Smooth muscle cell (in vitro differentiated cells): ENCODE results near the gene B3GALT6. TPM values are rescaled to one million over a fixed set of nuclear protein-coding genes. Genes with fewer than 3 reads are reported as not detected.

Experiments
- DNase-seq: peaks from one replicate; lab custom pipeline; 2025; ENCODE audit not compliant: unreplicated experiment; lab: John Stamatoyannopoulos, UW
- H2AFZ ChIP-seq: fragments of 200-600 bp; sonication (generic); 2 replicates; pipeline ENCODE4 v1.6.0; 2016; ENCODE audit warnings: antibody characterized with exemption, low read depth, mild to moderate bottlenecking
- H3F3A ChIP-seq: fragments of 200-600 bp; sonication (generic); 2 replicates; pipeline ENCODE4 v1.6.0; 2017; ENCODE audit warnings: antibody characterized with exemption, low read depth
- H3K27ac ChIP-seq: fragments of 200-600 bp; sonication (generic); 2 replicates; pipeline ENCODE4 v1.5.1; 2016; ENCODE audit warnings: low read depth, mild to moderate bottlenecking
- H3K27me3 ChIP-seq: fragments of 200-600 bp; sonication (generic); 2 replicates; pipeline ENCODE4 v1.6.1; 2016; ENCODE audit warnings: low read depth, mild to moderate bottlenecking
- H3K36me3 ChIP-seq: fragments of 200-600 bp; sonication (generic); 2 replicates; pipeline ENCODE4 v1.5.1; 2016; ENCODE audit warnings: low read depth
- H3K4me1 ChIP-seq: fragments of 200-600 bp; sonication (generic); 2 replicates; pipeline ENCODE4 v1.5.1; 2016; ENCODE audit warnings: low read depth
- H3K4me2 ChIP-seq: fragments of 200-600 bp; sonication (generic); 2 replicates; pipeline ENCODE4 v1.6.0; 2016; ENCODE audit warnings: mild to moderate bottlenecking
- H3K4me3 ChIP-seq: fragments of 200-600 bp; sonication (generic); 2 replicates; pipeline ENCODE4 v1.5.1; 2016; ENCODE audit warnings: mild to moderate bottlenecking
- H3K79me2 ChIP-seq: fragments of 200-600 bp; sonication (generic); 2 replicates; pipeline ENCODE4 v1.6.0; 2016; ENCODE audit warnings: low read depth, mild to moderate bottlenecking
- H3K9ac ChIP-seq: fragments of 200-600 bp; sonication (generic); 2 replicates; pipeline ENCODE4 v1.6.0; 2016; ENCODE audit warnings: low read depth
- H3K9me3 ChIP-seq: fragments of 200-600 bp; sonication (generic); replicated peaks from 2 replicates; pipeline ENCODE4 v1.5.1; 2016; ENCODE audit warnings: low read depth
- H4K20me1 ChIP-seq: fragments of 200-600 bp; sonication (generic); 2 replicates; pipeline ENCODE4 v1.6.0; 2016; ENCODE audit warnings: low read depth
- WGBS: methylation state at CpG from one replicate; pipeline ENCODE4 v1.1.7; 2016; ENCODE audit warnings: low lambda C conversion rate; 5-methylcytosine and 5-hydroxymethylcytosine counted together
- polyA plus RNA-seq: library from polyadenylated mRNA; unstranded; fragments of >200 nt; fragmentation: Nextera tagmentation; extraction: Ambion mirVana; gene quantifications from 2 replicates; pipeline ENCODE4 v1.2.1, GENCODE V29; 2016
- total RNA-seq: library from RNA; depleted of rRNA; stranded (reverse); fragments of >200 nt; gene quantifications from 2 replicates; pipeline ENCODE4 v1.2.3, GENCODE V29; 2014
- TF ChIP-seq, protein P1 (sequence below): fragments of 200-600 bp; sonication (generic); IDR thresholded peaks from 2 replicates; pipeline ENCODE4 v1.5.1; 2017; ENCODE audit warnings: borderline replicate concordance, mild to moderate bottlenecking, antibody characterized with exemption; ENCODE audit not compliant: insufficient read depth, poor library complexity, severe bottlenecking

Gene B3GALT6
- total and polyA plus RNA-seq, 2 experiments from 2014 or later = 15.0 to 33.2 TPM

DNA sequence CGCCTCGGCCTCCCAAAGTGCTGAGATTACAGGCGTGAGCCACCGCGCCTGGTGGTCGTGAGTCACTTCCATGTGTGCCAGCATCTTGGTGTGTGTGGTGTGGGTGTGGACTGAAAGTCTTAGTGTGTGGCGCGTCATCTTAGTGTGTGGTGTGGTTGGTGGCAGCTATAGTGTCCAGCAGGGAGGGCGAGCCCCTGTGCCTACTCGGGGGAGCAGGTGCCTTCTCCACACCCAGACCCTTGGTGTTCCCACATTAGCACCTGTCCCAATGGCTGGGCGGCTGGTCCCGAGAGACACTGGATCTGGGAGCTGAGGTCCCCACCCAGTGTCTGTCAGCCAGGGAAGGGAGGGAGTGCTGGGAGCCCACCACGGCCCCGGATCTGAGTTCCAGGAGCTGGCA is 51.0 kb downstream of the B3GALT6 start:
- H3K4me3 ChIP-seq = no peak overlapping the region
- H3K4me2 ChIP-seq = no peak overlapping the region
- no peaks in the 10 kb centered on the region for H3K9me3 ChIP-seq
- 91% methylated on average over 14 of the region's 14 CpGs for WGBS
- TF ChIP-seq, protein P1, sequence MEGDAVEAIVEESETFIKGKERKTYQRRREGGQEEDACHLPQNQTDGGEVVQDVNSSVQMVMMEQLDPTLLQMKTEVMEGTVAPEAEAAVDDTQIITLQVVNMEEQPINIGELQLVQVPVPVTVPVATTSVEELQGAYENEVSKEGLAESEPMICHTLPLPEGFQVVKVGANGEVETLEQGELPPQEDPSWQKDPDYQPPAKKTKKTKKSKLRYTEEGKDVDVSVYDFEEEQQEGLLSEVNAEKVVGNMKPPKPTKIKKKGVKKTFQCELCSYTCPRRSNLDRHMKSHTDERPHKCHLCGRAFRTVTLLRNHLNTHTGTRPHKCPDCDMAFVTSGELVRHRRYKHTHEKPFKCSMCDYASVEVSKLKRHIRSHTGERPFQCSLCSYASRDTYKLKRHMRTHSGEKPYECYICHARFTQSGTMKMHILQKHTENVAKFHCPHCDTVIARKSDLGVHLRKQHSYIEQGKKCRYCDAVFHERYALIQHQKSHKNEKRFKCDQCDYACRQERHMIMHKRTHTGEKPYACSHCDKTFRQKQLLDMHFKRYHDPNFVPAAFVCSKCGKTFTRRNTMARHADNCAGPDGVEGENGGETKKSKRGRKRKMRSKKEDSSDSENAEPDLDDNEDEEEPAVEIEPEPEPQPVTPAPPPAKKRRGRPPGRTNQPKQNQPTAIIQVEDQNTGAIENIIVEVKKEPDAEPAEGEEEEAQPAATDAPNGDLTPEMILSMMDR = no peak
- H3K79me2 ChIP-seq = no peaks in the 10 kb centered on the region
- no peak overlapping the region for H3K9ac ChIP-seq
- DNase-seq = no peak
- H4K20me1 ChIP-seq = no peaks in the 10 kb centered on the region
- H3F3A ChIP-seq = no peaks in the 10 kb centered on the region
- no peaks in the 10 kb centered on the region for H3K36me3 ChIP-seq
- no peak overlapping the region for H2AFZ ChIP-seq
- no peaks in the 10 kb centered on the region for H3K27me3 ChIP-seq
- no peaks in the 10 kb centered on the region for H3K4me1 ChIP-seq
- H3K27ac ChIP-seq = no peak overlapping the region

DNA sequence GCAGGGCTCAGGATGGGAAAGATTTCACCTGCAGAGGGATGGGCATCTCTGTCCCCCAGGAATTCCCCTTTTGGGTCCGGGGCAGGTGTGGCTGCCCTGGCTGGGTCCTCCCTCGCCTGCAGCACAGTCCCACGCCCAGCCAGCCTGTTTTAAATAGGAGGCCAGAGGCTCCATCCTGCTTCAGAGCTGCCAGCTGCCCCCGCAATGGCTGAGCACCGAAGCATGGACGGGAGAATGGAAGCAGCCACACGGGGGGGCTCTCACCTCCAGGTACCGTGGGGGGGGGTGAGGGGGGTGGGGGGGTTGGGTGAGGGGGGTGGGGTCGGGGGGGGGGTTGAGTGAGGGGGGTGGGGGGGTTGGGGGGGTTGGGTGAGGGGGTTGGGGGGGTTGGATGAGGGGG is 51.8 kb downstream of the B3GALT6 start:
- Histone ChIP-seq H3K36me3 (no peaks in the 10 kb centered on the region), H3F3A (no peaks in the 10 kb centered on the region), H3K4me1 (no peaks in the 10 kb centered on the region), H3K27me3 (no peaks in the 10 kb centered on the region), H4K20me1 (no peaks in the 10 kb centered on the region), H3K9ac (no peak overlapping the region), H3K4me3 (no peak overlapping the region), H3K4me2 (no peak overlapping the region), H3K27ac (no peak overlapping the region), H2AFZ (no peak overlapping the region), H3K79me2 (no peaks in the 10 kb centered on the region), H3K9me3 (no peaks in the 10 kb centered on the region)
- DNase-seq = no peak
- 57% methylated on average over 8 of the region's 9 CpGs for WGBS
- TF ChIP-seq, protein P1 = no peak

Other genes starting within 250 kb of the B3GALT6 start
- 33.8 and 57.0 TPM in 2 replicates for gene HES4, start 232.1 kb upstream of the B3GALT6 start, total RNA-seq
- 72.0 and 82.1 TPM in 2 replicates for gene HES4, start 232.1 kb upstream of the B3GALT6 start, polyA plus RNA-seq
- gene ISG15, start 218.7 kb upstream of the B3GALT6 start, total RNA-seq = 49.1 and 109 TPM in 2 replicates
- gene ISG15, start 218.7 kb upstream of the B3GALT6 start, polyA plus RNA-seq = 147 and 148 TPM in 2 replicates
- 24.7 and 28.9 TPM in 2 replicates for gene AGRN, start 212.1 kb upstream of the B3GALT6 start, total RNA-seq
- gene AGRN, start 212.1 kb upstream of the B3GALT6 start, polyA plus RNA-seq = 17.5 and 31.0 TPM in 2 replicates
- 0.81 and 4.3 TPM in 2 replicates for gene RNF223, start 157.9 kb upstream of the B3GALT6 start, total RNA-seq
- gene RNF223, start 157.9 kb upstream of the B3GALT6 start, polyA plus RNA-seq = 1.6 and 1.9 TPM in 2 replicates
- 9.3 and 24.5 TPM in 2 replicates for gene C1orf159, start 116.1 kb upstream of the B3GALT6 start, total RNA-seq
- 20.2 and 27.1 TPM in 2 replicates for gene C1orf159, start 116.1 kb upstream of the B3GALT6 start, polyA plus RNA-seq
- gene TTLL10, start 58.4 kb upstream of the B3GALT6 start, total RNA-seq = not detected in 2 replicates
- 0.45 TPM in 1 of 2 replicates, not detected in the other for gene TTLL10, start 58.4 kb upstream of the B3GALT6 start, polyA plus RNA-seq
- gene TNFRSF18, start 25.6 kb upstream of the B3GALT6 start, total RNA-seq = 1.9 and 4.8 TPM in 2 replicates
- gene TNFRSF18, start 25.6 kb upstream of the B3GALT6 start, polyA plus RNA-seq = 12.2 and 15.8 TPM in 2 replicates
- 0.54 TPM in 1 of 2 replicates, not detected in the other for gene TNFRSF4, start 18.1 kb upstream of the B3GALT6 start, total RNA-seq
- 0.79 TPM in 1 of 2 replicates, not detected in the other for gene TNFRSF4, start 18.1 kb upstream of the B3GALT6 start, polyA plus RNA-seq
- 75.0 and 94.9 TPM in 2 replicates for gene SDF4, start 236 bp upstream of the B3GALT6 start, total RNA-seq
- 263 TPM in 2 replicates for gene SDF4, start 236 bp upstream of the B3GALT6 start, polyA plus RNA-seq
- 1.8 and 1.9 TPM in 2 replicates for gene C1QTNF12, start 14.5 kb downstream of the B3GALT6 start, total RNA-seq
- gene C1QTNF12, start 14.5 kb downstream of the B3GALT6 start, polyA plus RNA-seq = 5.4 and 12.3 TPM in 2 replicates
- gene UBE2J2, start 41.6 kb downstream of the B3GALT6 start, total RNA-seq = 20.5 and 30.2 TPM in 2 replicates
- gene UBE2J2, start 41.6 kb downstream of the B3GALT6 start, polyA plus RNA-seq = 72.9 and 84.0 TPM in 2 replicates
- 2.0 and 6.7 TPM in 2 replicates for gene SCNN1D, start 48.2 kb downstream of the B3GALT6 start, total RNA-seq
- gene SCNN1D, start 48.2 kb downstream of the B3GALT6 start, polyA plus RNA-seq = 5.0 and 6.9 TPM in 2 replicates
- gene ACAP3, start 75.7 kb downstream of the B3GALT6 start, total RNA-seq = 29.9 and 33.7 TPM in 2 replicates
- gene ACAP3, start 75.7 kb downstream of the B3GALT6 start, polyA plus RNA-seq = 63.9 and 72.6 TPM in 2 replicates
- gene PUSL1, start 76.4 kb downstream of the B3GALT6 start, total RNA-seq = 16.7 and 23.6 TPM in 2 replicates
- 31.4 and 34.1 TPM in 2 replicates for gene PUSL1, start 76.4 kb downstream of the B3GALT6 start, polyA plus RNA-seq
- 48.5 and 49.3 TPM in 2 replicates for gene INTS11, start 92.4 kb downstream of the B3GALT6 start, total RNA-seq
- 63.1 and 82.1 TPM in 2 replicates for gene INTS11, start 92.4 kb downstream of the B3GALT6 start, polyA plus RNA-seq
- 13.8 and 16.2 TPM in 2 replicates for gene CPTP, start 92.6 kb downstream of the B3GALT6 start, total RNA-seq
- gene CPTP, start 92.6 kb downstream of the B3GALT6 start, polyA plus RNA-seq = 32.5 and 34.3 TPM in 2 replicates
- gene TAS1R3, start 99.0 kb downstream of the B3GALT6 start, total RNA-seq = 0.18 and 0.36 TPM in 2 replicates
- gene TAS1R3, start 99.0 kb downstream of the B3GALT6 start, polyA plus RNA-seq = 0.39 and 0.79 TPM in 2 replicates
- gene DVL1, start 117.2 kb downstream of the B3GALT6 start, total RNA-seq = 28.5 and 37.8 TPM in 2 replicates
- 28.7 and 43.5 TPM in 2 replicates for gene DVL1, start 117.2 kb downstream of the B3GALT6 start, polyA plus RNA-seq
- gene MXRA8, start 126.3 kb downstream of the B3GALT6 start, total RNA-seq = 240 and 266 TPM in 2 replicates
- gene MXRA8, start 126.3 kb downstream of the B3GALT6 start, polyA plus RNA-seq = 473 and 597 TPM in 2 replicates
- gene AURKAIP1, start 143.0 kb downstream of the B3GALT6 start, total RNA-seq = 60.1 and 81.8 TPM in 2 replicates
- gene AURKAIP1, start 143.0 kb downstream of the B3GALT6 start, polyA plus RNA-seq = 214 and 245 TPM in 2 replicates
- gene CCNL2, start 167.1 kb downstream of the B3GALT6 start, total RNA-seq = 172 and 180 TPM in 2 replicates
- gene CCNL2, start 167.1 kb downstream of the B3GALT6 start, polyA plus RNA-seq = 144 and 226 TPM in 2 replicates
- 99.0 and 99.6 TPM in 2 replicates for gene MRPL20, start 175.1 kb downstream of the B3GALT6 start, total RNA-seq
- gene MRPL20, start 175.1 kb downstream of the B3GALT6 start, polyA plus RNA-seq = 147 and 161 TPM in 2 replicates
- gene ANKRD65, start 189.0 kb downstream of the B3GALT6 start, total RNA-seq = 5.3 and 10.1 TPM in 2 replicates
- 6.1 and 30.1 TPM in 2 replicates for gene ANKRD65, start 189.0 kb downstream of the B3GALT6 start, polyA plus RNA-seq
- gene VWA1, start 203.5 kb downstream of the B3GALT6 start, total RNA-seq = 25.1 and 29.5 TPM in 2 replicates
- gene VWA1, start 203.5 kb downstream of the B3GALT6 start, polyA plus RNA-seq = 79.2 and 156 TPM in 2 replicates
- 0.09 and 0.40 TPM in 2 replicates for gene ATAD3C, start 217.5 kb downstream of the B3GALT6 start, total RNA-seq
- gene ATAD3C, start 217.5 kb downstream of the B3GALT6 start, polyA plus RNA-seq = 0.86 and 2.6 TPM in 2 replicates
- 6.7 and 8.6 TPM in 2 replicates for gene ATAD3B, start 239.5 kb downstream of the B3GALT6 start, total RNA-seq
- gene ATAD3B, start 239.5 kb downstream of the B3GALT6 start, polyA plus RNA-seq = 20.2 and 27.4 TPM in 2 replicates